Mesenchymal stem cell (in vitro differentiated cells and primary cell): Measurements from ENCODE around the gene TMC3.
"Not testable (repeated sequence)": the region's sequence is repeated elsewhere in the genome, so short reads cannot be mapped to it uniquely, and the experiment has no call there.

ENCODE experiments used
- DNase-seq: peaks from one replicate; pipeline ENCODE4 v3.0.0-alpha.2; 2013
- H2AFZ ChIP-seq: one replicate; pipeline ENCODE4 v1.6.1; 2013; ENCODE audit warnings: low read depth, mild to moderate bottlenecking, control low read depth, inconsistent platforms, low read length, moderate library complexity
- H2AK5ac ChIP-seq: 2 replicates; pipeline ENCODE4 v1.6.1; 2013; ENCODE audit warnings: low read length, moderate library complexity, mild to moderate bottlenecking, inconsistent platforms; ENCODE audit not compliant: severe bottlenecking
- H2BK120ac ChIP-seq: one replicate; pipeline ENCODE4 v1.6.1; 2013; ENCODE audit warnings: low read depth, mild to moderate bottlenecking, inconsistent platforms, low read length, moderate library complexity
- H2BK12ac ChIP-seq, 2 experiments: one replicate each; pipeline ENCODE4 v1.6.1; 2013; ENCODE audit warnings: inconsistent platforms in 2 of 2, low read length in 2 of 2, mild to moderate bottlenecking in 2 of 2, moderate library complexity in 2 of 2, control low read depth in 1 of 2
- H2BK15ac ChIP-seq: one replicate; pipeline ENCODE4 v1.6.1; 2013; ENCODE audit warnings: mild to moderate bottlenecking, low read depth, inconsistent platforms; ENCODE audit not compliant: poor library complexity, severe bottlenecking
- H2BK5ac ChIP-seq: 2 replicates; pipeline ENCODE4 v1.6.1; 2013; ENCODE audit warnings: low read depth, mild to moderate bottlenecking, low read length, control low read depth, inconsistent platforms; ENCODE audit not compliant: poor library complexity, severe bottlenecking
- H3K14ac ChIP-seq, 2 experiments: one replicate each; pipeline ENCODE4 v1.6.1; 2013; ENCODE audit warnings: inconsistent platforms in 2 of 2, low read length in 2 of 2, control low read depth in 1 of 2, mild to moderate bottlenecking in 1 of 2, moderate library complexity in 1 of 2
- H3K18ac ChIP-seq, 2 experiments: one replicate each; pipeline ENCODE4 v1.6.1; 2013; ENCODE audit warnings: inconsistent platforms in 2 of 2, low read length in 2 of 2, control low read depth in 1 of 2, low read depth in 1 of 2, mild to moderate bottlenecking in 1 of 2
- H3K23ac ChIP-seq, 2 experiments: one replicate each; pipeline ENCODE4 v1.6.1; 2013; ENCODE audit warnings: inconsistent platforms in 2 of 2, low read length in 2 of 2, mild to moderate bottlenecking in 2 of 2, moderate library complexity in 2 of 2, control low read depth in 1 of 2
- H3K27ac ChIP-seq: 2 replicates; pipeline ENCODE4 v1.5.1; 2013; ENCODE audit warnings: mild to moderate bottlenecking, moderate library complexity, low read length, control low read depth, inconsistent platforms; ENCODE audit not compliant: poor library complexity, severe bottlenecking
- H3K27me3 ChIP-seq, 2 experiments: 2 replicates each; pipeline versions ENCODE4 v1.6.1 to v1.7.0; 2013; ENCODE audit warnings: low read length in 2 of 2, mild to moderate bottlenecking in 2 of 2, moderate library complexity in 2 of 2, control low read depth in 1 of 2, inconsistent platforms in 1 of 2; ENCODE audit not compliant: control insufficient read depth in 1 of 2, insufficient read depth in 1 of 2
- H3K36me3 ChIP-seq, 2 experiments: 2 replicates each; pipeline versions ENCODE4 v1.6.1 to v1.7.0; 2013; ENCODE audit warnings: low read length in 2 of 2, control low read depth in 1 of 2, inconsistent platforms in 1 of 2, low read depth in 1 of 2, mild to moderate bottlenecking in 1 of 2; ENCODE audit not compliant: insufficient read depth in 2 of 2, control insufficient read depth in 1 of 2
- H3K4ac ChIP-seq, 2 experiments: one replicate each; pipeline ENCODE4 v1.6.1; 2013; ENCODE audit warnings: inconsistent platforms in 2 of 2, low read length in 2 of 2, mild to moderate bottlenecking in 2 of 2, moderate library complexity in 2 of 2, control low read depth in 1 of 2, low read depth in 1 of 2
- H3K4me1 ChIP-seq: 2 replicates; pipeline ENCODE4 v1.6.1; 2013; ENCODE audit warnings: low read depth, low read length, control low read depth; ENCODE audit not compliant: control insufficient read depth, insufficient read depth
- H3K4me2 ChIP-seq: 2 replicates; pipeline ENCODE4 v1.6.1; 2013; ENCODE audit warnings: low read length, mild to moderate bottlenecking, inconsistent platforms; ENCODE audit not compliant: poor library complexity, severe bottlenecking
- H3K4me3 ChIP-seq, 2 experiments: 2 replicates each; pipeline versions ENCODE4 v1.5.1 to v1.7.0; 2013; ENCODE audit warnings: low read length in 2 of 2, mild to moderate bottlenecking in 2 of 2, control low read depth in 1 of 2, low read depth in 1 of 2; ENCODE audit not compliant: insufficient read depth in 1 of 2
- H3K79me1 ChIP-seq: replicated peaks from 2 replicates; pipeline ENCODE4 v1.6.1; 2013; ENCODE audit warnings: mild to moderate bottlenecking, control low read depth, low read length, inconsistent platforms; ENCODE audit not compliant: poor library complexity, severe bottlenecking
- H3K9ac ChIP-seq: 2 replicates; pipeline ENCODE4 v1.7.0; 2013; ENCODE audit warnings: mild to moderate bottlenecking, low read length, moderate library complexity
- H3K9me3 ChIP-seq: 2 replicates; pipeline ENCODE4 v1.7.0; 2013; ENCODE audit warnings: mild to moderate bottlenecking, low read length; ENCODE audit not compliant: control insufficient read depth
- H4K8ac ChIP-seq: one replicate; pipeline ENCODE4 v1.6.1; 2013; ENCODE audit warnings: inconsistent platforms, mild to moderate bottlenecking, low read length, moderate library complexity
- H4K91ac ChIP-seq: one replicate; pipeline ENCODE4 v1.6.1; 2013; ENCODE audit warnings: mild to moderate bottlenecking, low read length, inconsistent platforms
- WGBS: methylation state at CpG from one replicate; pipeline ENCODE4 v1.1.7; 2013; ENCODE audit warnings: mixed read lengths; 5-methylcytosine and 5-hydroxymethylcytosine counted together

TMC3 gene

GRCh38 chr15:81351651-81352050 lies 22.4 kb downstream of the TMC3 start:
- Histone ChIP-seq H3K36me3 (no peaks in the 10 kb centered on the region), H2AK5ac (no peak overlapping the region), H3K9ac (no peak overlapping the region), H3K4me1 (no peaks in the 10 kb centered on the region), H3K4me3 (no peak overlapping the region), H3K4me2 (no peak overlapping the region), H4K8ac (no peak overlapping the region), H2BK15ac (no peak overlapping the region), H3K23ac (no peak overlapping the region), H3K79me1 (no peaks in the 10 kb centered on the region), H3K4ac (no peak overlapping the region), H3K27me3 (peaks cover 16 to 39% of the 10 kb centered on the region in 2 experiments), H2BK12ac (no peak overlapping the region), H3K9me3 (no peaks in the 10 kb centered on the region), H2BK5ac (no peak overlapping the region), H2AFZ (no peak overlapping the region), H2BK120ac (no peak overlapping the region), H4K91ac (no peak overlapping the region), H3K14ac (no peak overlapping the region), H3K18ac (no peak overlapping the region), H3K27ac (no peak overlapping the region)
- 74% methylated on average over 5 of the region's 5 CpGs for WGBS
- no peak for DNase-seq

- no peak overlapping the region for H2AK5ac ChIP-seq
- no peak overlapping the region for H3K4me2 ChIP-seq
- H3K36me3 ChIP-seq: no peaks in the 10 kb centered on the region
- H2AFZ ChIP-seq: no peak overlapping the region
- H4K91ac ChIP-seq: no peak overlapping the region
- no peak overlapping the region for H3K4ac ChIP-seq
- no peak overlapping the region for H3K27ac ChIP-seq
- no peak for DNase-seq
- H3K14ac ChIP-seq: no peak overlapping the region
- no peaks in the 10 kb centered on the region for H3K4me1 ChIP-seq
- no peak overlapping the region for H2BK120ac ChIP-seq
- no peak overlapping the region for H3K9ac ChIP-seq
- H4K8ac ChIP-seq: no peak overlapping the region
- no peak overlapping the region for H2BK5ac ChIP-seq
- peaks cover 17 to 41% of the 10 kb centered on the region in 2 experiments for H3K27me3 ChIP-seq
- 85% methylated on average over 3 of the region's 3 CpGs for WGBS
- no peaks in the 10 kb centered on the region for H3K79me1 ChIP-seq
- no peak overlapping the region for H3K18ac ChIP-seq
- no peaks in the 10 kb centered on the region for H3K9me3 ChIP-seq
- no peak overlapping the region for H3K23ac ChIP-seq
- no peak overlapping the region for H2BK12ac ChIP-seq
- H2BK15ac ChIP-seq: no peak overlapping the region
- no peak overlapping the region for H3K4me3 ChIP-seq
Measured at GRCh38 chr15:81349271-81349670, 24.7 kb downstream of the TMC3 start.

GRCh38 chr15:81348691-81349090 lies 25.3 kb downstream of the TMC3 start:
- not testable (repeated sequence) for H3K9me3 ChIP-seq
- 87% methylated on average over 7 of the region's 11 CpGs for WGBS

GRCh38 chr15:81347910-81348309 lies 26.1 kb downstream of the TMC3 start:
- H3K14ac ChIP-seq: no peak overlapping the region
- no peak overlapping the region for H2BK5ac ChIP-seq
- H2AFZ ChIP-seq: no peak overlapping the region
- H3K4ac ChIP-seq: no peak overlapping the region
- no peak overlapping the region for H2BK120ac ChIP-seq
- H3K27ac ChIP-seq: no peak overlapping the region
- H4K8ac ChIP-seq: no peak overlapping the region
- H4K91ac ChIP-seq: no peak overlapping the region
- H3K79me1 ChIP-seq: no peaks in the 10 kb centered on the region
- no peak for DNase-seq
- H3K36me3 ChIP-seq: no peaks in the 10 kb centered on the region
- no peak overlapping the region for H3K9ac ChIP-seq
- H3K9me3 ChIP-seq: no peaks in the 10 kb centered on the region
- no peak overlapping the region for H2AK5ac ChIP-seq
- H2BK12ac ChIP-seq: no peak overlapping the region
- H3K23ac ChIP-seq: no peak overlapping the region
- no peak overlapping the region for H2BK15ac ChIP-seq
- H3K18ac ChIP-seq: no peak overlapping the region
- no peak overlapping the region for H3K4me3 ChIP-seq
- no peak overlapping the region for H3K4me2 ChIP-seq
- H3K4me1 ChIP-seq: no peaks in the 10 kb centered on the region
- peaks cover 19 to 53% of the 10 kb centered on the region in 2 experiments for H3K27me3 ChIP-seq
- WGBS: 91% methylated on average over 4 of the region's 4 CpGs

More at GRCh38 chr15:81348691-81349090, 25.3 kb downstream of the TMC3 start:
- not testable (repeated sequence) for H2BK120ac ChIP-seq, H3K79me1 ChIP-seq, DNase-seq, H4K8ac ChIP-seq, H3K27ac ChIP-seq, H3K4ac ChIP-seq, H3K4me2 ChIP-seq, H2BK12ac ChIP-seq, H4K91ac ChIP-seq, H2BK15ac ChIP-seq, H3K9ac ChIP-seq, H2AFZ ChIP-seq, H3K23ac ChIP-seq, H3K14ac ChIP-seq, H3K4me3 ChIP-seq, H3K36me3 ChIP-seq, H2AK5ac ChIP-seq, H3K4me1 ChIP-seq, H3K18ac ChIP-seq, H2BK5ac ChIP-seq
- H3K27me3 ChIP-seq: peaks cover 19 to 45% of the 10 kb centered on the region in 2 experiments
